Neural cell (in vitro differentiated cells): Measurements from ENCODE around the gene ABAT. TPM values are rescaled to one million over a fixed set of nuclear protein-coding genes. Genes with fewer than 3 reads are reported as not detected.
A peak's percentile ranks its signal among the peaks of the same experiment; 100 is the strongest.

Experiments used
- H2AFZ ChIP-seq: fragments of 200-600, 300-800 bp; sonication (generic), shearing (Covaris generic); 2 replicates; pipeline ENCODE4 v1.6.0; 2014; ENCODE audit warnings: low read depth, mild to moderate bottlenecking, antibody characterized with exemption, low read length, moderate library complexity
- H3F3A ChIP-seq: fragments of 200-600 bp; shearing (Covaris generic); 2 replicates; pipeline ENCODE4 v1.6.1; 2016; ENCODE audit warnings: mild to moderate bottlenecking, moderate library complexity, mixed read lengths, antibody characterized with exemption, low read length; ENCODE audit not compliant: insufficient read depth, poor library complexity, severe bottlenecking
- H3K27ac ChIP-seq: fragments of 200-600, 300-800 bp; sonication (generic), shearing (Covaris generic); 2 replicates; pipeline ENCODE4 v1.5.1; 2014; ENCODE audit warnings: mild to moderate bottlenecking, low read length, moderate library complexity
- H3K27me3 ChIP-seq: fragments of 300-800, 200-600 bp; sonication (generic), shearing (Covaris generic); 2 replicates; pipeline ENCODE4 v1.6.0; 2014; ENCODE audit warnings: mild to moderate bottlenecking, low read depth, low read length, moderate library complexity; ENCODE audit not compliant: insufficient read depth
- H3K36me3 ChIP-seq: fragments of 300-800, 200-600 bp; sonication (generic), shearing (Covaris generic); 2 replicates; pipeline ENCODE4 v1.5.1; 2014; ENCODE audit warnings: mild to moderate bottlenecking, antibody characterized with exemption, low read length, moderate library complexity; ENCODE audit not compliant: insufficient read depth
- H3K4me2 ChIP-seq: fragments of 300-800, 200-600 bp; sonication (generic), shearing (Covaris generic); 2 replicates; pipeline ENCODE4 v1.6.0; 2014; ENCODE audit warnings: mild to moderate bottlenecking, low read length
- H3K4me3 ChIP-seq: fragments of 300-800, 200-600 bp; sonication (generic), shearing (Covaris generic); 2 replicates; pipeline ENCODE4 v1.5.1; 2014; ENCODE audit warnings: mild to moderate bottlenecking, low read length, moderate library complexity
- H3K79me2 ChIP-seq: fragments of 200-600 bp; shearing (Covaris generic); replicated peaks from 2 replicates; pipeline ENCODE4 v1.6.0; 2014; ENCODE audit warnings: mild to moderate bottlenecking, low read length, moderate library complexity; ENCODE audit not compliant: insufficient read depth
- H3K9ac ChIP-seq: fragments of 300-800, 200-600 bp; sonication (generic), shearing (Covaris generic); 2 replicates; pipeline ENCODE4 v1.6.1; 2016; ENCODE audit warnings: mild to moderate bottlenecking, low read length, mixed read lengths
- H3K9me2 ChIP-seq: fragments of 200-600 bp; shearing (Covaris generic); 2 replicates; pipeline ENCODE4 v1.6.1; 2016; ENCODE audit warnings: mild to moderate bottlenecking, low read length, mixed read lengths; ENCODE audit not compliant: insufficient read depth
- H3K9me3 ChIP-seq: fragments of 200-600, 300-800 bp; sonication (generic), shearing (Covaris generic); 2 replicates; pipeline ENCODE4 v1.6.1; 2016; ENCODE audit warnings: mild to moderate bottlenecking, mixed run types, low read length, moderate library complexity, mixed read lengths
- H4K20me1 ChIP-seq: fragments of 200-600 bp; shearing (Covaris generic); 2 replicates; pipeline ENCODE4 v1.6.1; 2016; ENCODE audit warnings: mild to moderate bottlenecking, mixed run types; ENCODE audit not compliant: insufficient read depth
- CTCF ChIP-seq: fragments of 450-650 bp; IDR thresholded peaks from 2 replicates; pipeline ENCODE4 v1.5.1; 2014; ENCODE audit warnings: antibody characterized with exemption, mild to moderate bottlenecking, moderate library complexity; ENCODE audit not compliant: poor library complexity, severe bottlenecking
- EP300 ChIP-seq: fragments of 450-650 bp; conservative IDR thresholded peaks from 2 replicates; pipeline ENCODE4 v1.6.1; 2014; ENCODE audit warnings: antibody characterized with exemption, mild to moderate bottlenecking, moderate library complexity; ENCODE audit not compliant: poor library complexity, severe bottlenecking
- EZH2 ChIP-seq: fragments of 200-600, 300-800 bp; shearing (Covaris generic), sonication (generic); IDR thresholded peaks from 2 replicates; pipeline ENCODE4 v1.6.1; 2014; ENCODE audit warnings: antibody characterized with exemption, low read length, borderline replicate concordance, mild to moderate bottlenecking; ENCODE audit not compliant: insufficient read depth, poor library complexity, severe bottlenecking
- MXI1 ChIP-seq: fragments of 450-650 bp; conservative IDR thresholded peaks from 2 replicates; pipeline ENCODE4 v1.6.1; 2014; ENCODE audit warnings: antibody characterized with exemption, mild to moderate bottlenecking; ENCODE audit not compliant: poor library complexity, severe bottlenecking
- POLR2AphosphoS5 ChIP-seq: IDR thresholded peaks from 2 replicates; pipeline ENCODE4 v1.6.1; 2012
- RAD21 ChIP-seq: fragments of 450-650 bp; conservative IDR thresholded peaks from 2 replicates; pipeline ENCODE4 v1.6.1; 2014; ENCODE audit warnings: antibody characterized with exemption, mild to moderate bottlenecking, moderate library complexity
- REST ChIP-seq: IDR thresholded peaks from 2 replicates; pipeline ENCODE4 v1.6.1; 2012; ENCODE audit warnings: borderline replicate concordance
- SMC3 ChIP-seq: fragments of 450-650 bp; conservative IDR thresholded peaks from 2 replicates; pipeline ENCODE4 v1.6.1; 2014; ENCODE audit warnings: antibody characterized with exemption, mild to moderate bottlenecking, moderate library complexity; ENCODE audit not compliant: poor library complexity
- TAF1 ChIP-seq: IDR thresholded peaks from 2 replicates; pipeline ENCODE4 v1.6.1; 2012; ENCODE audit warnings: low read depth
- polyA plus RNA-seq: library from polyadenylated mRNA; depleted of rRNA; stranded (reverse); fragments of >200 nt; gene quantifications from 2 replicates; pipeline ENCODE4 v1.2.3, GENCODE V29; 2014

Gene ABAT
- polyA plus RNA-seq, 1 donor from 2014 or later, result 125 TPM

DNA sequence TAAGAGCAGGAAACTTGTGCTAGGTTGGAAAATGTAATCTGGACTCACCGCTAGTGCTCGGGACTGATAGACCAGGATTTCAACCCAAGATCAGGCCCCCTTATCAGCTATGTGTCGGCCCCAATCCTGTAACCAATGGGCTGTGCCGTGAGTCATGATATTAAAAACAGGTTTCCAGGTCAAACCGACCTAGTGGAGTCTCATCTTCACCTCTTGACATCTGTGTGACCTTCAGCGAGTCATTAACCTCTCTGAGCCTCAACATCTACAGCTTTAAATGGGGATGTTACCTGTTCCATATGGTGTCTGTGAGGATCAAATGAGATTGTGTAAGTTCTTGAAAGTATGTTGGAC, 123.7 kb downstream of the ABAT start:
- Histone ChIP-seq H3K9ac (peak overlapping the region; percentile 61), H3K9me3 (no peaks in the 10 kb centered on the region), H3K4me2 (peak overlapping the region; percentile 42), H3K27me3 (no peaks in the 10 kb centered on the region), H3K4me3 (peak overlapping the region; percentile 88), H3K79me2 (peaks cover 27% of the 10 kb centered on the region), H3F3A (no peaks in the 10 kb centered on the region), H4K20me1 (no peaks in the 10 kb centered on the region), H3K27ac (no peak overlapping the region), H2AFZ (peak overlapping the region; percentile 53), H3K36me3 (no peaks in the 10 kb centered on the region), H3K9me2 (no peaks in the 10 kb centered on the region)
- no peak for TF ChIP-seq REST
- TF ChIP-seq EZH2, result no peak
- TF ChIP-seq CTCF, result no peak
- no peak for TF ChIP-seq EP300
- no peak for TF ChIP-seq TAF1
- no peak for TF ChIP-seq RAD21
- no peak for TF ChIP-seq POLR2AphosphoS5

- peak overlapping the region; percentile 42 for H3K4me2 ChIP-seq
- H3K4me3 ChIP-seq, result peak overlapping the region; percentile 88
- no peak overlapping the region for H2AFZ ChIP-seq
- H3K9me2 ChIP-seq, result no peaks in the 10 kb centered on the region
- H4K20me1 ChIP-seq, result no peaks in the 10 kb centered on the region
- H3K27ac ChIP-seq, result no peak overlapping the region
- H3F3A ChIP-seq, result no peaks in the 10 kb centered on the region
- H3K79me2 ChIP-seq, result peaks cover 27% of the 10 kb centered on the region
- no peaks in the 10 kb centered on the region for H3K9me3 ChIP-seq
- no peaks in the 10 kb centered on the region for H3K36me3 ChIP-seq
- no peak for TF ChIP-seq SMC3
- no peak for TF ChIP-seq CTCF
- no peak for TF ChIP-seq MXI1
- no peak for TF ChIP-seq TAF1
- TF ChIP-seq EZH2, result no peak
- TF ChIP-seq REST, result no peak
- no peak for TF ChIP-seq POLR2AphosphoS5
- TF ChIP-seq EP300, result no peak
- TF ChIP-seq RAD21, result no peak
- H3K9ac ChIP-seq, result peak overlapping the region; percentile 61
- no peaks in the 10 kb centered on the region for H3K27me3 ChIP-seq
These were observed 124.2 kb downstream of the ABAT start for GRCh38 chr16:8798535-8799157.
